ENCODE data around the gene MYPOP. TPM values are rescaled to one million over a fixed set of nuclear protein-coding genes. Genes with fewer than 3 reads are reported as not detected.

The MYPOP gene
- total and polyA plus RNA-seq, 12 donors = 2.1 to 14.3 (median 7.1) TPM

DNA sequence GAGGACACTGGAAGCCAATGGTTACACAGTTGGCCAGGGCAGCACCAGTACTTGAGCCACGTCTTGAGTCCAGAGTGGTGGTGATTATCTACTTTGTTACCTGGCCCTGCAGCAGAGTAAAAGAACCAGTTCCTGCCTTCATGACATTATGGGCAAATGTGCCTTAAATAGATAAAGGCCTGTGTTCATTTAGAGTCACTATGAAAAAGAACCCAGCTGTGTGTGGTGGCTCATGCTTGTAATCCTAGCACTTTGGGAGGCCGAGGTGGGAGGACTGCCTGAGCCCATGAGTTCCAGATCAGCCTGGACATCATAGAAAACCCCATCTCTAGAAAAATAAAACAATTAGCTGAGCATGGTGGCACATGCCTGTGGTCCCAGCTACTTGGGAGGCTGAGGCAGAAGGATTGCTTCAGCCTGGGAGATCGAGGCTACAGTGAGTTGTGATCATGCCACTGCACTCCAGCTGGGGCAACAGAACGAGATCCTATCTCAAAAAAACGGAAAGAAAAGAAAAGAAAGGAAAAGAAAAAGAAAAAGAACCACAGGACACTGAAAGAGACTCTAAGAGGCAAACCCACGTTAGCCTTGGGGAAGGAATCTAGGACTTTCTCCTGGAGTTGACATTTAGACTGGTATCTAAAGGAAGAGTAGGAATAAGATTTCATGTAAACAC lies 13.1 kb downstream of the MYPOP start:
- intact Hi-C loops (cut with DNase I) = no loop called here
- Histone ChIP-seq H3K4me1 (replicated peaks in 1 of 2) (peaks cover 0 to 20% of the 10 kb centered on the region in 2 donors), H3K4me3 (no peak overlapping the region), H3K27ac (no peak overlapping the region), H3K9me3 (replicated peaks in 1 of 3) (no peaks in the 10 kb centered on the region), H3K36me3 (replicated peaks in 1 of 2) (peaks cover 0 to 12% of the 10 kb centered on the region in 2 donors), H3K27me3 (no peaks in the 10 kb centered on the region)
- 66 to 73% (median 72%) methylated on average over 6 of the region's 6 CpGs for WGBS, 4 donors
- TF ChIP-seq POLR2A (IDR thresholded peaks at IDR 0.05) = no peak
- TF ChIP-seq, protein P1, sequence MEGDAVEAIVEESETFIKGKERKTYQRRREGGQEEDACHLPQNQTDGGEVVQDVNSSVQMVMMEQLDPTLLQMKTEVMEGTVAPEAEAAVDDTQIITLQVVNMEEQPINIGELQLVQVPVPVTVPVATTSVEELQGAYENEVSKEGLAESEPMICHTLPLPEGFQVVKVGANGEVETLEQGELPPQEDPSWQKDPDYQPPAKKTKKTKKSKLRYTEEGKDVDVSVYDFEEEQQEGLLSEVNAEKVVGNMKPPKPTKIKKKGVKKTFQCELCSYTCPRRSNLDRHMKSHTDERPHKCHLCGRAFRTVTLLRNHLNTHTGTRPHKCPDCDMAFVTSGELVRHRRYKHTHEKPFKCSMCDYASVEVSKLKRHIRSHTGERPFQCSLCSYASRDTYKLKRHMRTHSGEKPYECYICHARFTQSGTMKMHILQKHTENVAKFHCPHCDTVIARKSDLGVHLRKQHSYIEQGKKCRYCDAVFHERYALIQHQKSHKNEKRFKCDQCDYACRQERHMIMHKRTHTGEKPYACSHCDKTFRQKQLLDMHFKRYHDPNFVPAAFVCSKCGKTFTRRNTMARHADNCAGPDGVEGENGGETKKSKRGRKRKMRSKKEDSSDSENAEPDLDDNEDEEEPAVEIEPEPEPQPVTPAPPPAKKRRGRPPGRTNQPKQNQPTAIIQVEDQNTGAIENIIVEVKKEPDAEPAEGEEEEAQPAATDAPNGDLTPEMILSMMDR (IDR thresholded peaks at IDR 0.05) = no peak
- no peak for DNase-seq

DNA sequence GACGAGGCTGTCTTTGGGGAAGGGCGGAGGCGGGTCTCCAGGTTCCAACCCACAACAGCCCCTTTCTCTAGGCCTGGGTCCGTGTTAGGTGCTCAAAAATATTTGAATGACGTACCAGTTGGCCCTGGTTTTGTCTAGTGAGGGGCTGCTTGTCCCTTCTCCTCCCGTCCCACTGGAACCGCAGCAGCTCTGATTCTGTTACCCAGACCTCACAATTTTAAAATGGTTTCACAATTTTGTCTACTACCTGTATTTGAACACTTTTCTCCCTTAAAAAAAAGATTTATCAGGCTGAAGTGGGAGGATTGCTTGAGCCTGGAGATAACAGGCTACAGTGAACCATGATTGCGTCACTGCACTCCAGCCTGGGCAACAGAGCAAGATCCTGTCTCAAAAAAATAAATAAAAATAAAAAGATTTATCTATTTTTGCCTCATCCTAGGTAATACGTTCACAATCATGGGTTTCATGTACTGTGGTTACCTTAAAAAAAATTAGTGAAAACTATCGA lies 15.2 kb downstream of the MYPOP start:
- H3K36me3 ChIP-seq (replicated peaks in 1 of 2) = peaks cover 0 to 15% of the 10 kb centered on the region in 2 donors
- no peaks in the 10 kb centered on the region for H3K27me3 ChIP-seq
- peak in 1 of 7 donors; percentile 48 for DNase-seq
- intact Hi-C loops (cut with DNase I) = no loop called here
- H3K4me1 ChIP-seq (replicated peaks in 1 of 2) = peaks cover 4 to 41% of the 10 kb centered on the region in 2 donors
- peak overlapping the region in 2 of 4 donors; percentile 78 to 81 for H3K4me3 ChIP-seq
- no peaks in the 10 kb centered on the region for H3K9me3 ChIP-seq (replicated peaks in 1 of 3)
- 33 to 45% (median 36%) methylated on average over 6 to 10 of the region's 10 CpGs for WGBS, 4 donors
- H3K27ac ChIP-seq = peak overlapping the region; percentile 64 to 92 (median 88)
- TF ChIP-seq POLR2A (IDR thresholded peaks at IDR 0.05) = no peak
- TF ChIP-seq, protein P1 (IDR thresholded peaks at IDR 0.05) = no peak

DNA sequence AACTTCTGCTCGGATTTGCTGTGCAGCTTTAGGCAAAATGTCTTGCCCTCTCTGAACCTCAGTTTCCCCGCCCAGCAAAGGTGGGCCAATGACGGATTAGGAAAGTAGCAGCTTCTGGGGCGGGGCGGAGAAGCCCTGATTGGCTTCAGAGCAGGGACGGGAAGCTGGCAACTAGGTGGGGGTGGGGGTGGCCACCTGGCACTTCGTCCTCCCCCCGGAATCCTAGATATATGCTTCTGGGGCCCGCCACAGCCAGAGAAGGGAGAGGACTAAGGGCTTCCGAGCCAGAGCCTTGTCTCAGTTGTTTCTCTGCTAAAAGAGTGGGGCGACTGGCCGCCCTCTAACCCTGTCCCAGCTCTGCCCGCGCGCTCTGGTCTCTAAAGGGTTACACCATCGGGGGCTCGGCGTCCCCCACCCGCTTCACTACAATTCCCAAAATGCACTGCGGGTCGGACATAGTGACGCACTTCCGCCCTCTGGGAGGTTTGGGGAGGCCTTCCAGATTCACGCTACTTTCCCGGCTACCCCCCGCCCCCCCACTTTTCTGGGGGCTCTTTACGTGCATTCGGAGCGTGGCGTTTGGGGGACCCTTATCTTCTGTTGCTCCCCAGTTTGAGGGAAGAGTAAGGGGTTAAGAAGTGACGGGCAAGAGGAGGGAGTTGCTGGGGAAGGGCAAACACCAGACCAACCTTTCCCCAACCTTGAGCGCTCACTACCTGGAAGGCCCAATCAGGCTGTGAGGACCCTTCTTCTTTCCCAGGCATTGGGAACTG lies 15.8 kb downstream of the MYPOP start:
- 1 to 2% (median 1%) methylated on average over 13 to 32 of the region's 32 CpGs for WGBS, 4 donors
- no peaks in the 10 kb centered on the region for H3K27me3 ChIP-seq
- peak; percentile 93 to 96 (median 94) for DNase-seq
- peak overlapping the region in 3 of 4 donors; percentile 53 to 81 (median 78) for H3K4me3 ChIP-seq
- intact Hi-C loops (cut with DNase I) = no loop called here
- TF ChIP-seq, protein P1 (IDR thresholded peaks at IDR 0.05) = no peak
- peak; percentile 69 to 70 for TF ChIP-seq POLR2A (IDR thresholded peaks at IDR 0.05)
- H3K27ac ChIP-seq = peak overlapping the region; percentile 64 to 92 (median 88)
- peaks cover 0 to 15% of the 10 kb centered on the region in 2 donors for H3K36me3 ChIP-seq (replicated peaks in 1 of 2)
- H3K4me1 ChIP-seq (replicated peaks in 1 of 2) = peaks cover 4 to 41% of the 10 kb centered on the region in 2 donors
- no peaks in the 10 kb centered on the region for H3K9me3 ChIP-seq (replicated peaks in 1 of 3)

Measured in adrenal gland (tissue), 12 donors.